Pons (tissue), 1 donor: ENCODE measurements around the gene VCX3A.
"Not testable (repeated sequence)": the region's sequence is repeated elsewhere in the genome, so short reads cannot be mapped to it uniquely, and the experiment has no call there.

ENCODE experiments used
- DNase-seq: peaks from one replicate; pipeline ENCODE4 v3.0.0-alpha.2; 2016; ENCODE audit warnings: low spot score

VCX3A gene

DNA sequence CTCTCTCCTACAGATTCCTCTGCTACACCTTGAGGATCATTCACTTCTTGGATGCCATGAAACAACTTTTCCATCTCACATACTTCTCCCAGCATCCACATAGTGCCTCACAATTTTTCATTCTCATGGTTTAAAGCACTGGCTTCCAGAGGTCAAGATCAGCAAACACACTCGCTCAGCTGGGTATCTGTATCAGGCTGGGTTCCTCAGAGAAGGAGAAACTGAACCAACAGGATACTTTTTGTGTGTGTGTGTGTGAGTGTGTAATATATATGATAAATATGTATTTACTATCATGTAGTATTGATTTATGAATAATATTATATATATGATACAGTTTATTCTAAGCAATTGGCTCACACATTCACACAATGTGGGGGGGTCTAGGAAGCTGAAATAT lies at the start of gene VCX3A:
VCX3A (minus strand) TSS at position 101 of the 400 bp plus-strand sequence. CDS start 621 bp downstream, outside the sequence.
- not testable (repeated sequence) for DNase-seq

DNA sequence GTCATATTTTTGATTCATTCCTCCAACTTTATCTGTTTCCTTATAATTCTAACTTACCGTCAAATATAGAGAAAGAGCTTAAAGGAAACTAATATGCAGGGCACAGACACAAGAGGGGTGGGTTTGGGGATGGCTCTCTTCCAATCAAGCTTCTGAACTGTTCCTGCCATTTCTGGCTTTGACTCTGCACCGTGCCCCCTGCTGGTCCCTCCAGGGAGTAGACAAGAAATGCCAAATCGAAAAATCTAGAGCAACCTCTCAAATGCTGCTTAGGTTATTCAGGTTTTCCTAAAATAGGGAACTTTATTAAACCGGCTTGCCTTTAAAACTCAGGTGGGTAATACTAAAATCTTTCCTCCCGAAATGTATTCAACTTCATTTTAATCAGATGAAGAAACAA lies 39.8 kb upstream of the VCX3A start:
- DNase-seq: no peak

DNA sequence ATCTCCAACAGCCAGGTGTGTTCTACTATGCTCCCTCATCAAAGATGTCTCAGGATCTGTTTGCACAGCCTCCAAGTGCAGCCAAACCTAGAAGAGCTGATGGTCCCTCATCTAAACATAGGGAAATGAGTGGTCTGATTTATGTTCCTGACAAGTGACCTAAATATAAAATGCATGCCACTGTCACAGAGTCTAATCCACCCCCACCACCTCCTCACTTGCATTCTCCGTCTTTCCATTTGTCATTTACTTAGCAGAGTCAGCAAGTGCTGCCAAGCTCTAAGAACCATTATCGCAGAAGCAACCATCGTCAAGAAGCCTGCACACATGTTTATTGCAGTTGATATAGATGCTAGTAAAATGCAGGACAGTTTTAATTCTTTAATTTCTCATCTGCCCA lies 33.1 kb upstream of the VCX3A start:
- no peak for DNase-seq

DNA sequence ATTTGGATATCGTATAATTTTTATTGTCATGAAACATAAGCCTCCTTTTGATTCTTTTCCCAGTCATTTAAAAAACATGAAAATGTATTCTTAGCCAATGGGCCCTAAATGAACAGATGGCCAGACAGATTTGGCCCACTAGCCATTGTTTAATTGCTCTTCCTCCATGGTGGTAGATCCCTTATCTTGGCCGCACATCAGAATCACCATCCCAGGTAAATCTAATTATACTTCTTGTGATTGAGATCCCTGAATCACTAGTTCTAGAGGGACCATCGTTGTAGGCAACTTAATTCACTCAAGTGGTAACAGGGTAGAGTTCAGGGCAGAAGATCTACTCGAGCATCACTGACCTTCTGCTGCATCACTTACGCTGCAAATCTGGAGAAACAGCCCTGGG lies 24.1 kb upstream of the VCX3A start:
- no peak for DNase-seq

DNA sequence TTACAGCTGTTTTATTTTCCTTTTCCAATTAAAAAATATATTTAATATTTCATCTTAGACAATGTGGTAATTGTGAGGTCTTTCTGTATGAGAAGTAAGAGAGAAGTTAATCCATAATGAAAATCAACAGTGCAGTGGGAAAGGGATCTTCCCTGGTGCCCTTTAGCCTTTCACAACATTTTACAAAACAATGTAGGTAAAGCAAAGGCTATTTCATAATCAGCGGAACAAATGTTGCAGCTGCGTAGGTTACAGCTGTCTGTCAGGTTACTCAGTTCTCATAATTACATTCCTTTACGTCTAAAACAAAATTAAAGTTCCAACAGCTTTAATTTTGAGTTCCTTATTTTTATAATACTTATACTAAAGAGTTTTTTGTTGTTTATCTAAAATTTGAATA lies 22.8 kb upstream of the VCX3A start:
- no peak for DNase-seq

DNA sequence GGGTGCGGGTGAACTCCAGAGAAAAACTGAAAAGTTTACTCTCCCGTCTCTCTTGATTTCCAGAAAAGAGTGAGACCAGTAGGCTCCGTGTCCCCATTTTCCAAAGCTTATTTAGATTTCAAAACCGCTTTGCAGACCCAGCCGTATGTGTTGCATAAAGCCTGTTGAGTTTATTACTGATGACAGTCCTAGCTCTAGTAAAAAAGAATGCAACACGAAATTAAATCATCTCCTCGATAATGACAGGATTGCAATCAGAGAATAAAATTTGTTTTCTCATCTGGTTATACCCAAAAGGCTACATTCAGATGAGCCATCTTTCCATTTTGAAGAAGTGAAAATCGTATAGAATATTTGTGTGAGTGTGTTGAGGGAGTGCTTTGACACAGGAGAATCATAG lies 16.1 kb upstream of the VCX3A start:
- no peak for DNase-seq

DNA sequence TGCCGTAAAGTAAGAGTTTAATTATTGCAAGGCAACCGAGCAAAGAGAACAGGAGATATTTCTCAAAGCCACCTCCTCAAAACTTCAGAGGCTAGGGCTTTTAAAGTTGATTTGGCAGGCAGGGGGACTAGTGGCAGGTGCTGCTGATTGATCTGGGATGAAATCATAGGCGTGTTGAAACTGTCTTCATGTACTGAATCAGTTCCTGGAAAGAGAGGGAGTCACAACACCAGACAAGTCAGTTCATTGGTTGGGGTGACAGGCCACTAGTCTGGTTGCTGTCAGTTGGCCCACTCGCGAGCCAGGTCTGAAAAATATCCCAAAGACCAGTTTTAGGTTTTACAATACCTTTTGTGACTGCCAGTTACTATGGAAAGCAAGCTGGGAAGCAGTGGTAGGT lies 10.8 kb upstream of the VCX3A start:
- no peak for DNase-seq

DNA sequence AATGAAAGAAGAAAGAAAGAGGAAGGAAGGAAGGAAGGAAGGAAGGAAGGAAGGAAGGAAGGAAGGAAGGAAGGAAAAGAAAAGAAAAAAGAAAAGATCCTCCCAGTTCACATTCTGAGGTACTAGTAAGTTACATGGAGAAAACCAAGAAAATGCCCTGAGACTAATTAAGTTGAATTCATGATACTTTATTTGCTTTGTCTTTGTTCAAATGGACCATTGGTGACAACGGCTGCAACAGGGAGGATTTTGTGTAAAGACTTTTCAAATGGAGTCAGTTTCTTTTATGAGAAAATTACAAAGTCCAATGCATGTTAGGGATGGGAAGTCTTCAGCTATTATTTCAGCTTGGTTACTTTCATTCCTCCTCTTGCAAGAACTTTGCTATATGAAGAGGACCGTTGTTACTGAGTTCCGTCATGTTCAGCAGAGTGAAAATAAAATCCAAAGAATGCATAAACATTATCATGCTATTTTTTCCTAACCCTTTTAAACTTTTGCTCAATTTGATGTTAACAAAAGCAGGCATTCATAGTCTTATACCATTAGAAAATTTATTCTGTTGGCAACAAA lies 8.3 kb downstream of the VCX3A start:
- DNase-seq: no peak

DNA sequence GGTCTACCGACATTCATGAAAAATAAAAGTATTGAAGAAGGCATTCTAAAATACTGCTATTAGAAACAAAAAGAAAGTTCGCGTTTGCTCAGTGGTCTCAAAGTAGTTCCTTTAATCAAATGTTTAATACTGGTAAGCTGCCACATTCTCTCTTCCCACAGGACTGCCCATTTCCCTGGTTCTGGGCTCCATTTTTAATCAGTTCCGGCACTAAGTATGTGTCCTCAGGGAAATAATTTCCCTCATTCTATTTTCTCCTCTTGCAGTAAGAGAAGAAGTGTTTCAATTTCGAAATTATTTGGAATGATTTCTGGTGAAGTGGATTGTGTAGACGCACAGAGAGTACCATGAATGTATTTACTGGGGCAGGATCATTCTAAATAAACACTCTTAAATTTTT lies 17.5 kb downstream of the VCX3A start:
- no peak for DNase-seq

DNA sequence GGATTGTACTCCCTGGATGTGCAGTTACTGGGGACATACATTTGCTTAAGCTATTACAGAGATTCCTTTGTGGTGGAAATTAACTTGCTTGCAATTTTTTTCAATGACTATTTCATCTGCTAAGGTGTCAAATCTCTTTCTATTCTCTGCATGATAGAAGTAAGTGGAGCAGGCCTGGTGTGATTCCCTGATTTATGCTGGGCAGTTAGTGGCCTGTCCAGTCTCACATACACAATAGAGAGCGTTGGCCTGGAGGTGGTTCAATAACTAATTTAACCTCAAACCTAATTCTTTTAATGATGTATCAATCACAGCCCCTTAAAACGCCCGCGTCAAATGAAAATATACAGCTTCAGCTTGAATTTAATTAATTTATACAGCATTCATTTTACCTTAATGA lies 28.5 kb downstream of the VCX3A start:
- DNase-seq: no peak

DNA sequence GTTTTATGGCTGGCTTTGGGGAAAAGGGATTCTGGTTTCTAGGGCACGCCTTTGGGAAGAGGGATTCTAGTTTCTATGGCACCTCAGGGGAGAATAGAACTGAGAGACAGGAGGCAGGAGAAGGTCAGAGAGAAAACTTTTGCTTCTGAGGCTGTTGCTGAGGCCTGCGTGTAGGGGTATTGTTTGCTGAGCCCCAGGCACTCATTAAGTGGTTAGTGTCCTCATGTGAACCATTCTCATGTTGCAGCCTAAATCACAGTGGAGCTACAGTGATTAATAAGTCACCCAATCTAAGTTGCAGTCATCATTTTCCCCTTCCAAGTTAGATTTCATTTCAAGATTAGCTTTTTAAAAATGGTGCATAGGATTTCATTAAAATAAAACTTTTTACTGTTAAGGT lies 29.0 kb downstream of the VCX3A start:
- DNase-seq: no peak

DNA sequence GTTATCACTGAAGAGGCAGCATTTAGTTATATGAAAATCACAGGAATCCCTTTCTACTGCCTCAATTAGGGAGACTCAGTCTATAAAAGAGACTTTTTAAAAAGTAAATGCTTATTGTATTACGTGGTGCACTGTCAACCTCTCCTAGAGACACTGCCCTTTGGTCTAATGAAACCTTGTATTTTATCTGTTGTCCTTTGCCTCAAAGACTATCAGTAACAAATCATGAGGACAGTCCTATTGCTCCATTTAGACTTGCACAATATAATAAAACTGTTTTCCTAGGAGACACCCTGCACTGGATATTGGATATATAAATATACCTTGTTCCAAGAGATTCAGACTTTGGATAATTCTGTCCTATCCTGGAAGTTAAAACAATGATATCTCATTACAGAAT lies 34.2 kb downstream of the VCX3A start:
- no peak for DNase-seq

DNA sequence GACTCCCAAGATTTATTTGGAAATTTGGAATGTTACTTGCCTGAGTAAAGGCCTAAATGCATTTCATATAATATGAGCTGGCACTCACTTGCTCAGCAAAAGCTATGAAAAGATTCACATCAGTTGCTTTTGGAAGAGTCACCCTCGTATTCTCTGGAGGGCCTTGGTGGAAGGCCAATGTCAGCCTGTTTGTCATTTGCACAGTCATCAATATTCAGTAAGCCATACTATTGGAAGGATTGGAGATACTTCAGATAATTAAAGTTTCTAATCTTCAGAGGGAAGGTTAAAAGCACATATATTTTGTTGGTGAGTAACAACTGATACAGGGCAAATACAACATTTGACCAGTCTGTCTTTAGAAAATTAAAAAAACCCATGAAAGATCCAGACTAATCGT lies 36.6 kb downstream of the VCX3A start:
- DNase-seq: no peak
